NCI-H446 (cell line): ENCODE measurements around the gene DNAAF8.

Source experiments
- DNase-seq, 2 experiments: peaks; one replicate each; lab custom pipeline; 2025; lab: John Stamatoyannopoulos, UW

Gene DNAAF8

DNA sequence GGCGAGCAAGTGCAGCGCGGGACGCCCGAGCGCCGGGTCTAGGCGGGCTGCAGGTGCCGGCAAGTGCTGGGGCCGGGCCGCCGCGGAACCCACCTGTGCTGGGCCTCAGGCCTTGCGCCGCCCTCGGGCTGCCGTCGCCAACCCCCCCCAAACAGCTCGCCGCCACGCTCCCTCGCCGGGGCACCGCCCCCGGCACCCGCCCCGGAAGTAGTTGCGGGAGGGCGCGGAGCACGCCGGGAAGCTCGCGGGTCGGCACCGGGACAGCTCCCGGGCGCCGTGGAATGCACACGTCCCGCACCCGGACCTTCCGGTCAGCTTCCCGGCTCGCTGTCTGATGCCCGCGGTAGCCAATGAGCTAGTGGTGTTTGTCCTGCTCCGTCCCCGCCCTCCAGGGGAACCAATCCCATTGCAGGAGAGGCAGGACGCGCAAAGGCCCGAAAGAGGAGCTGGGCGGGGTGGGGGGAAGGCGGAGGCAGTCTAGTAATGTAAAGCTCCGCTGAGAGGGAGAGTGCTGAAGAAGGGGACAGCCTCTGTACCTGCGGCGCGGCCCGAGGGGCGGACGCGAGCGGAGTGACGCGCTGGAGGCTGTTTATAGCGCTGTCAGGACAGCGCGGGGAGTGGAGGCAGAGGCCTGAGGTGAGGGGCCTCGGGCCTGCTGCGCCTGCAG lies at the start of gene DNAAF8, which contains the start of gene ANKS3:
DNAAF8 (plus strand) TSS at position 475 of the 667 bp plus-strand sequence. CDS start 1,978 bp downstream, outside the sequence.
ANKS3 (minus strand) TSS at position 209 of the 667 bp plus-strand sequence. CDS start 4,122 bp downstream, outside the sequence.
- peak; percentile 64 to 93 for DNase-seq

DNA sequence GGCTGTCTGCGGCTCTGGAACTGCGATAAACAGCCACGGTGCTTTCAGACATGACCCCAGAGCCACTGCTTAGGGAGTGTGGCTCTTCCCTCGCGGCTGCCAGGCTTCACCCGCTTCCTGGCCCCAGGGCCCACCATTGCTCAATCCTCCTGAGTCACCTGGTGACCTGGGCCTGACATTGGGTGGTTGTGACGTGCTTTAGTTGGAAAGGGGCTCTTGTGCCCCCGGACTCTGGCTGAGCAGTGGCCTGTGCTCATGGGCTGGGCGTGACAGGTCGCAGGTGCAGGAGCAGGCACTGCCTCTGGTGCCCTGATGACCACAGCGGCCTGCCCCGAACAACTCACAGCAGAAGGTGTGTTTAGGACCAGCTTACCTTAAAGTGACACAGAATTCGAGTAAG lies 49.6 kb upstream of the DNAAF8 start:
- no peak for DNase-seq

GRCh38 chr16:4685292-4685691 lies 49.0 kb upstream of the DNAAF8 start:
- DNase-seq, result no peak

DNA sequence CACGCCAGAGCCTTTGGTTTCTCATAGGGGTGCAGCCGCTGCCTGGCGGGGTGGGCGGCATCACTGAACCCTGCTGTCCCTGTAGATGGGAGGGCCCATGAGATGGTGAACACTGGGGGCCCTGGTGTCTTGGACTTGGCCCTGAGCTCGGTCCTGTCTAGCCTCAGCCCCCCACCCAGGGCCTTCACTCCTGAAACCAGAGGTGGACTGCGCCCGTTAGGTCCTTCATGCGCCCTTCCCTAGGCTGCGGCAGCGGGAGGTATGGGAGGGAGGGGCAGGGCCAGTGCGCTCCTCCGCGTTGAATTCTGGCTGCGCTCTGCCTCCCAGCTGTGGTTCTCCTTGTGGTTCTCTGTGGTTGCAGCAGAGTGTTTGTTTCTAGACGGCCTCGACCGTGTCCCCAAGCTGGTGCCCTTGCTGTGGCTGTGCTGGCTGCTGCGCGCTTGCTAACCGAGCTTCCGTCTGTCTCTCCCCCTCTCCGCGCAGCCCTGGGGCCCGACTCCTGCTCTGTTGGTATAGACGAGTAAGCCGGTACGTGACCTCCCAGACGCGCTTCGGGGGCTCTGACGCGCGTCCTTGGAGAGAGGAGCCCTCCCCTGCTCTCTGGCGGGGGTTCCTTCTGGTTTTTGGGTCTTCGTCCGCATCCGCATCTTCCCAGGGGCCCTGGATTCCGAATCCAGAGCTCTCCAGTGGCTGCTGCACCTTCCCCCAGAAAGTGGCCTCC lies 48.4 kb upstream of the DNAAF8 start:
- DNase-seq, result no peak

DNA sequence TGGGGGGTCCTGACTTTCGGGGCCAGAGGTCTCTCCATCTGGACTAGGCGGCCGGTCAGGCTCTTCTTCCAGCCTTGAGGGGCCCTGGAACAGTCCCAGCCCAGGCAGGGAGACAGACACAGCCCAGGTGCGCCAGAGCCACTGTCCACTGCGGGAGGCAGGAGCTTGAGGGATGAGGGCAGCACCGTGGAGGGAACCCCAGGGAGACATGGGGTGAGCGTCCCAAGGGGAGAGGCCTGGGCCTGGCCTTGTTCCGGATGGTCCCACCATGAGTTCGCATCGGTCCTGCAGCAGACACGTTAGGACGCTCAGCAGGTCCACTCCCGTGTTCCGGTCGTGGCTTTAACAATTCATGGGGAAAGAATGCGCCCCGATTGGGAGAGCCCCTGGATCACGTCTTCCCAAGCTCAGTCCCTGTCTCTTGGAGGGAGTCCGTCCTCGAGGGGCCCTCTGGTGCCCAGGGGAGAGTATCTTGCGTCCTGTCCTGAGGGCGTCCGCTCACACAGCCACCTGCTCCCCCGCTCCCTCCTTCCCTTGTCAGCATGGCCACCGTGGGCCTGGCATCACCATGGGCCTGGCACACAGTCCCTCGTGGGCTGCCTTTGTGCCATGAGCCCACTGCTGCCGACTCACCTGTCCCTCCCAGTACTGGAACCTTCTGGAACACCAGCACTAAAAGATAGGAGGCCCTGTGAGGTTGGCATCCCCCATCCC lies 47.7 kb upstream of the DNAAF8 start:
- no peak for DNase-seq

DNA sequence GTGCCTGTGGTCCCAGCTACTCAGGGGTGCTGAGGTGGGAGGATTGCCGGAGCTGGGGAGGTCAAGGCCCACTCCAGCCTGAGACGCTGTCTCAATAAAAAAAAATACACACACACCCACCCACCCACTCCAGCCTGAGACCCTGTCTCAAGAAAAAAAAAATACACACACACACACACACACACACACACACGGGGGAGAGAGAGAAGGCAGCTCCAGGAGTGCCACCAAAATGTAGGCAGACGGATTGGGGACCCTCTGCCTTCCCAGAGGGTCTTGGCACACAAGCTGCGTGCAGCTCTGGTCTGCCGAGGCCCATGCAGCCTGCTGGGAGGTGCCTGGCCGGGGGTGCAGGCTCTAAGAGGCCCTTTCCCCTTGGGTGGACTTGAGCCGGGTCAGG lies 46.9 kb upstream of the DNAAF8 start:
- no peak for DNase-seq

- no peak for DNase-seq
Observed at GRCh38 chr16:4687946-4688673, 46.2 kb upstream of the DNAAF8 start.

- no peak for DNase-seq
Observed at GRCh38 chr16:4688674-4689045, 45.7 kb upstream of the DNAAF8 start.

DNA sequence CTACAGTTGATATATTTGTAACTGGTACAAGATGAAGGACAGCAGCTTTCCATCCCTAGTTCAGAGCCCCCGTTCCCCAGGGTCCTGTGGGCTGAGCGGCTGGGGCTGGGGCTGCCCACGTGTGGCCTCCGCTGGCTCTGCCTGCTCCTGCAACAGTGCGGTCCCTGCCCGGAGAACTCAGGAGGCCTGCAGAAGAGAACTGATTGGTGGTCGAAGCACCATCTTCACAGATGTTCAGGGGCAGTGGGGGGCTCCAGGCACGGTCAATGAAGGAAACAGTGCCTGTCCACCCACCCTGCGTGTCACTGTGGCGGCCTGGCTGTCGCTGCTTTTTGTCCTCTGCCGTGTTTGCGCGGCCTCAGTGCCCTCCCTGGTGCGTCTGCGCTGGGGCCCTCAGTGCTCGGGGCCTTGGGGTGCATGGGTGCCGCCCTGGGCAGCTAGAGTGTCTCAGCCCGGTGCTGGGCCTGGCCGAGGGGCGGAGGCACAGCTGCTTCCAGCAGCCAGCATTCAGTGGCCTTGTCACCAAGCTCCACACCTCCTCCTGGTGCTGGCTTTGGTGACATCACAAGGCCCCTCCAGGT lies 45.2 kb upstream of the DNAAF8 start:
- DNase-seq, result no peak

DNA sequence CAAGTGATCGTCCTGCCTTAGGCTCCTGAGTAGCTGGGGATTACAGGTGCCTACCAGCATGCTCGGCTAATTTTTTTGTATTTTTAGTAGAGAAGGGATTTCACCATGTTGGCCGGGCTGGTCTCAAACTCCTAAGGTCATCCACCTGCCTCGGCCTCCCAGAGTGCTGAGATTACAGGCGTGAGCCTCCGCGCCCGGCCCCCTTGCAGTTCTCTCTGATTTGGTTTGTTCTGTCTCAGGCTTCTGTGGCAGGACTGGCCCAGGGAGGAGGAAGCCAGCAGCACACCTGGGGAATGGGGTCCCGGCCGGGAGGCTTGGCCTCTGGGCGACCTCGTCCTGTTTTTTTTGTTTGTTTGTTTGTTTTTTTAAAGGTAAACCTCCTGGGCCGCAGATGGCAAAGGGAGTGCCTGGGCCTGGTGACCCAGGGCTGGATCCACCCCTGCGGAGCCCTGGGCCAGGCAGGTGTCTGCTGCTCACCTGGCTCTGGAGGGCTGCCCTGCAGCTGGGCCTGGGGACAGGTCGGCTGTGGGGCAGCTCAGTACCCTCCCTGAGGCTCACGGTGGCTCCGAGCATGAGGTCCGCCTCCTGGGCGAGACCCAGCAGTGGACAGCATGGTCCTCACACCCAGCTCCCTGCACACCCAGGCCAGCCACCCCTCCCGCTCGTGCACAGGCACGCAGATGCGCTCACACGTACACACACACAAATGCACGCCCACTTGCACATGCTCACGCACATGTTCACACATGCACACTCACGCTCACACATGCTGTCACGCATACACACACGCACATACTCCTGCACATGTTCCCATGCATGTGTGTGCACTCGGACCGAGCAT lies 44.3 kb upstream of the DNAAF8 start:
- no peak for DNase-seq

GRCh38 chr16:4690946-4691665 lies 43.2 kb upstream of the DNAAF8 start:
- no peak for DNase-seq

DNA sequence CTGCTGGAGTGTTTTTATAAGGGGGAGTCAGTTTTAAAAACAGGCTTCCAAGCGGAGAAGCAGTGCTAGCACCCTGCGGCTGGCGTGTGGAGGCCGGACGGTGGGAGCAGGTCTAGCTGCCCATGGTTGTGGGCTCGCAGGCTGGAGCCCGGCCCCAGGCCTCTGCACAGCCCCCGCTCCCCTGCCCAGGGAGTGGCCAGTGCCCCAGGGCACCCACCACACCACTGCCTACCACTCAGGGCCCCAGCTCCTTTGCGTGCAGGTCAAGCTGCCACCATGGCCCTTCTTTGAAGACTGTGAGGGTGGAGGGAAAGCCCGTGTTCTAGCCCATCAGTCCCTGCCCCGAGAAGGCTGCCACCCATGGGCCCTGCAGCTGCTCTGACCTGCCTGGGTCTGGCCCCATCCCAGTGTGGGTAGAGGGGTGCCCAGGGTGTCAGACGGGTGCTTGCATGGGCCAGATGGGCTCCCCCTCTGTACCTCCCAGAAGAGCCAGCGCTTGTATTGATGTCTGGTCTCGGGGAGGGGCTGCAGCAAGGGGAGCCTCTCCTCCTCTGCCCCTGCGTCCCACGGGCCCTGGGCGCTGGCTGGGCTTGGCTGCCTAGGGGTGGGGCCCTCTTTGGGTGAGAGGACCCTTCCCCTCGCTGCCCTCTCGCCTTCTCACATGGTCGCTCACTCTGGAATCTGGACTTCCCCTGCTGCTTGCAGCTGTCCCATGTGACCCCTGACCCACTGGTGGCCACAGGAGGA lies 42.5 kb upstream of the DNAAF8 start:
- DNase-seq, result no peak

DNA sequence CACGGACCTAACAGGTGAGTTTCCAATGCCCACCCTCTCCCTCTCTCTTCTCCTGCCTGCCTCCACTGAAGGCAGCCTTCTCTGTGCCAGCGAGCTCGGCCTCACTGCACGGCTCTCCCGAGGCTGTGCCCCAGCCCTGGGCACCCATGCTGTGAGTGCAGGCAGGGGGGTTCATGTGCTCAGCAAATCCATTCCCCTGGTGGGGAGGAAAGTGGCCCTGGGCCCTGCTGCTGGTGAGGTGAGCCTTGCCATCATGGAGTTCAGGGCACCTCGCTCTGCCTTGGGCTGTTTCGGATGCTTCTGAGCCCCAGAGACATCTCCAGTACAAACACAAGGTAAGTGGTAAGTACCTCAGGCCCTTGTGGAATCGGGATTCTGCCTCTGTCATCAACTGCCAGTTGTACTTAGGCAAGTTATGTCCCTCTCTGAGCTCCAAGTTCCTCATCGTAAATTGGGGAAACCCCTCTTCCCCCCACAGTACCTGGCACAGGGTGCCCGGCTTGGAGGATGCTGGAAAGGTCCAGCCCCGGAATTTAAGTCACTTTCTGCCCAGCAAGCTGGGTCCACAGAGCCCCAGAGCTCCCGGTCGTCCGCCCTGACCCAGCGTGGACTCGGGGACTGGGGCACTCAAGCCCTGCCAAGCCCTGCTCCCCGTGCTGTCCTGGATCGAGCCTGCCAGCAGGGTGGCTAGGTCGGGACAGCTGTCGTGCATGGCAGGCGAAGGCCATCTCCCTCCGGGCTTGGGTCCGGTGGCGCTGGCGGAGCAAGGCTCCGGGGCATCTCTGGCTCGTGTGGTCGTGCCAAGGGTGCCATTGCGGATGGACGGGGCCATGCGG lies 41.7 kb upstream of the DNAAF8 start:
- DNase-seq, result peak in 1 of 2 experiments; percentile 48

DNA sequence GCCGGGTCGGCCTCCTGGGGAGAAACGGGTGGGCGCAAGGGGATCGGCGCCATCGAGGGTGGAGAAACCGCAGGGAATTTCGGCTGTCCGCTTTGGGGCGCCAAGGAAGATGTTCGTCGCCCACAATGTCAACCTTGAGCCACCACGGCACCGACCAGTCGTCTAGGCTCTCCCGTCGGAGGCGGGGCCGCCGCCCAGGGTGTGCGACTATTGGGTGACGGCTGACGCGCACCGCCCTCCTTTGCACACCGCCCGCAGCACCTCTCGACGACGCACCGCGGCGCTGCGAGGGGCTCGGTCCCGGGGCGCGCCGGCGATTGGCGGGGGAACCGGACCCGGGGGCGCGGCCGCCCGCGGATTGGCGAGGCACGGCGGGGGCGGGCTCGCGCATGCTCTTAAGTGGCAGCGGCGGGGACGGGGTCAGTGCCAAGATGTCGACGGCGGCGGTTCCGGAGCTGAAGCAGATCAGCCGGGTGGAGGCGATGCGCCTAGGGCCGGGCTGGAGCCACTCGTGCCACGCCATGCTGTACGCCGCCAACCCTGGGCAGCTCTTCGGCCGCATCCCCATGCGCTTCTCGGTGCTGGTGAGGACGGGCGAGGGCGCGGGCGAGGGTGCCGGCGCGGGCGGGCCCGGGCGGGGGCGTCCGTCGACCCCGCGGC lies 40.9 kb upstream of the DNAAF8 start, which contains the start of gene NUDT16L1:
NUDT16L1 (plus strand) TSS at position 267 of the 660 bp plus-strand sequence; CDS start at position 432, 165 bp downstream.
- DNase-seq, result peak; percentile 86 to 96

- DNase-seq, result peak in 1 of 2 experiments; percentile 31
Observed at GRCh38 chr16:4693956-4694641, 40.2 kb upstream of the DNAAF8 start.

- DNase-seq, result no peak
Observed at GRCh38 chr16:4694642-4695451, 39.5 kb upstream of the DNAAF8 start.
